GM13976 (cell line): Measurements from ENCODE around the gene P2RX7.

ENCODE experiments used
- DNase-seq: peaks from one replicate; pipeline ENCODE4 v3.0.0; 2012; ENCODE audit warnings: low spot score
- CTCF ChIP-seq: IDR thresholded peaks from 2 replicates; pipeline ENCODE4 v1.5.1; 2012; ENCODE audit warnings: borderline replicate concordance, mild to moderate bottlenecking; ENCODE audit not compliant: insufficient read depth; ENCODE audit errors: extremely low read depth, missing control alignments, control extremely low read depth
- in situ Hi-C: fragments of 300-500 bp; cut with MboI; formaldehyde crosslinking; loops from one replicate; pipeline ENCODE4 v1.12.0; 2022; ENCODE audit warnings: low sequenced_read_pairs, mixed read lengths, inconsistent platforms; ENCODE audit not compliant: unreplicated experiment

The P2RX7 gene

GRCh38 chr12:121188227-121188626 is 55.6 kb downstream of the P2RX7 start:
- no peak for TF ChIP-seq CTCF
- in situ Hi-C loops: no loop called here
- DNase-seq: no peak

GRCh38 chr12:121189131-121189530 is 56.5 kb downstream of the P2RX7 start:
- TF ChIP-seq CTCF: no peak
- in situ Hi-C loops: no loop called here
- no peak for DNase-seq

- DNase-seq: no peak
- TF ChIP-seq CTCF: no peak
- in situ Hi-C loops: no loop called here
These were observed 57.0 kb downstream of the P2RX7 start for GRCh38 chr12:121189619-121190155.

GRCh38 chr12:121190523-121191031 is 57.9 kb downstream of the P2RX7 start:
- no peak for TF ChIP-seq CTCF
- in situ Hi-C loops: no loop called here
- DNase-seq: no peak

- TF ChIP-seq CTCF: no peak
- in situ Hi-C loops: no loop called here
- no peak for DNase-seq
These were observed 58.5 kb downstream of the P2RX7 start for GRCh38 chr12:121191151-121191550.

- in situ Hi-C loops: no loop called here
- no peak for TF ChIP-seq CTCF
- DNase-seq: no peak
These were observed 64.2 kb downstream of the P2RX7 start for GRCh38 chr12:121196902-121197301.
